Uterus (tissue), 4 donors: ENCODE measurements around the gene S1PR1. TPM values are rescaled to one million over a fixed set of nuclear protein-coding genes. Genes with fewer than 3 reads are reported as not detected.

ENCODE experiments used
- DNase-seq, 2 donors: peaks; one replicate each; pipeline ENCODE4 v3.0.0-alpha.2; 2019 to 2020
- H3K27ac ChIP-seq, 2 donors: fragments of 200-600 bp; sonication (generic); 1 replicate in 1 of 2; 2 replicates in 1 of 2; pipeline ENCODE4 v1.5.1; 2016 to 2018
- H3K27me3 ChIP-seq, 2 donors: fragments of 200-600 bp; sonication (generic); one replicate each; pipeline ENCODE4 v1.5.1; 2018 to 2019; ENCODE audit warnings: control low read depth in 1 of 2
- H3K36me3 ChIP-seq, 2 donors: fragments of 200-600 bp; sonication (generic); one replicate each; pipeline ENCODE4 v1.5.1; 2019; ENCODE audit warnings: control low read depth in 1 of 2
- H3K4me1 ChIP-seq, 2 donors: fragments of 200-600 bp; sonication (generic); one replicate each; pipeline ENCODE4 v1.5.1; 2018 to 2019; ENCODE audit warnings: control low read depth in 1 of 2
- H3K4me3 ChIP-seq, 2 donors: fragments of 200-600 bp; sonication (generic); 1 replicate in 1 of 2; 2 replicates in 1 of 2; pipeline ENCODE4 v1.5.1; 2018 to 2019; ENCODE audit warnings: mild to moderate bottlenecking in 1 of 2
- H3K9me3 ChIP-seq, 2 donors: fragments of 200-600 bp; sonication (generic); one replicate each; pipeline ENCODE4 v1.5.1; 2019; ENCODE audit warnings: control low read depth in 1 of 2
- POLR2A ChIP-seq, 2 donors: fragments of 450-650 bp; IDR thresholded peaks; one replicate each; pipeline ENCODE4 v1.6.1; 2016; ENCODE audit warnings: antibody characterized with exemption in 2 of 2, mild to moderate bottlenecking in 1 of 2, moderate library complexity in 1 of 2
- intact Hi-C: fragments of 100-400 bp; cut with DNase I; formaldehyde crosslinking; loops from one replicate; pipeline ENCODE4 v1.15.1; 2023; ENCODE audit warnings: low total_unique reads
- total RNA-seq, 4 donors: library from RNA; depleted of rRNA in 3 of 4; stranded (reverse); fragments of >200 nt in 3 of 4; gene quantifications; one replicate each; pipeline versions ENCODE4 v1.1.0 to v1.2.4, GENCODE V29; 2014 to 2023
- TF ChIP-seq, protein P1 (sequence below), 4 experiments: fragments of 200-600 bp in 2 of 4; fragments of 450-650 bp in 2 of 4; sonication (generic) in 2 of 4; IDR thresholded peaks; one replicate each; pipeline ENCODE4 v1.5.1; 2016 to 2019; ENCODE audit warnings: antibody characterized with exemption in 4 of 4, mild to moderate bottlenecking in 2 of 4, moderate library complexity in 1 of 4
- donor health status: DM: yes; HTN: yes; CAD: no.

Gene S1PR1
- total RNA-seq, 4 donors from 2014 or later = 25.6 to 97.9 (median 64.2) TPM

DNA sequence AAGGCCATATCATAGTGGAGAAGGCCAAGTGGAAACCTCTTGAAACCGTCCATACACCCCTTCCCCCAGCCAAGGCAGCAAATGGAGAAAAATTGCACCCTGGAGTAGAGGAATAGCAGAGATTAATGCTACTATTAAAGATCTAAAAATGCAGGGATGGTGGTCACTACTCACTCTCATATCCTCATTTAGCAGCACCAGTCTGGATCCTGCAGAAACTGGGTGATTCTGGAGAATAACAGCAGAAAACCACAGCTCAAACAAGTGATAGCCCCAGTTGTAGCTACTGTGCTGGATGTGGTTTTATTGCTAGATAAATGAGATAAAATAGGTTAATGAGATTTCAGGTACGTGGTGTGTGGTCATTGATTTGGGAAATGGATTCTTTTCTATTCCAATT, 30.3 kb downstream of the S1PR1 start:
- Histone ChIP-seq H3K9me3 (no peaks in the 10 kb centered on the region), H3K4me1 (no peaks in the 10 kb centered on the region), H3K27me3 (no peaks in the 10 kb centered on the region), H3K36me3 (no peaks in the 10 kb centered on the region), H3K27ac (no peak overlapping the region), H3K4me3 (no peak overlapping the region)
- intact Hi-C loops = no loop called here
- no peak for DNase-seq
- TF ChIP-seq, protein P1, sequence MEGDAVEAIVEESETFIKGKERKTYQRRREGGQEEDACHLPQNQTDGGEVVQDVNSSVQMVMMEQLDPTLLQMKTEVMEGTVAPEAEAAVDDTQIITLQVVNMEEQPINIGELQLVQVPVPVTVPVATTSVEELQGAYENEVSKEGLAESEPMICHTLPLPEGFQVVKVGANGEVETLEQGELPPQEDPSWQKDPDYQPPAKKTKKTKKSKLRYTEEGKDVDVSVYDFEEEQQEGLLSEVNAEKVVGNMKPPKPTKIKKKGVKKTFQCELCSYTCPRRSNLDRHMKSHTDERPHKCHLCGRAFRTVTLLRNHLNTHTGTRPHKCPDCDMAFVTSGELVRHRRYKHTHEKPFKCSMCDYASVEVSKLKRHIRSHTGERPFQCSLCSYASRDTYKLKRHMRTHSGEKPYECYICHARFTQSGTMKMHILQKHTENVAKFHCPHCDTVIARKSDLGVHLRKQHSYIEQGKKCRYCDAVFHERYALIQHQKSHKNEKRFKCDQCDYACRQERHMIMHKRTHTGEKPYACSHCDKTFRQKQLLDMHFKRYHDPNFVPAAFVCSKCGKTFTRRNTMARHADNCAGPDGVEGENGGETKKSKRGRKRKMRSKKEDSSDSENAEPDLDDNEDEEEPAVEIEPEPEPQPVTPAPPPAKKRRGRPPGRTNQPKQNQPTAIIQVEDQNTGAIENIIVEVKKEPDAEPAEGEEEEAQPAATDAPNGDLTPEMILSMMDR (IDR thresholded peaks at IDR 0.05) = no peak
- no peak for TF ChIP-seq POLR2A (IDR thresholded peaks at IDR 0.05)

DNA sequence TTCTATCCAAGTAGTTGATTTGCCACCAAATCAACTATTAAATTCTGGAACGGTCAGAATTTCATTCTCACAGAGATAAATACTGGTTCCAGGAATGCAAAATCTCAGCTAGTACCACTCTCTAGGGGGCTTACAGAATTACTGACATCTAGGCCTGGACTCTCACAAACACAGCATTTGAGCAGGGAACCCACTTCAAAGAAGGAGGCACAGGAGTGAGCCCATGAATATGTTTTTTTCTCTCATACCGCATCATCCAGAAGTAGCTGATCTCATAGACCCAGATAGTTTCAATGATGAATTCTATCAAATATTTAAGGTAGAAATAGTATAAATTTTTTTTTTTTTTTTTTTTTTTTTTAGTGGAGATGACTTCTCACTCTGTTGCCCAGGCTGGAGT, 32.1 kb downstream of the S1PR1 start:
- Histone ChIP-seq H3K4me3 (no peak overlapping the region), H3K9me3 (no peaks in the 10 kb centered on the region), H3K27me3 (no peaks in the 10 kb centered on the region), H3K4me1 (no peaks in the 10 kb centered on the region), H3K27ac (no peak overlapping the region), H3K36me3 (no peaks in the 10 kb centered on the region)
- no peak for DNase-seq
- TF ChIP-seq POLR2A (IDR thresholded peaks at IDR 0.05) = no peak
- TF ChIP-seq, protein P1 (IDR thresholded peaks at IDR 0.05) = no peak
- intact Hi-C loops = no loop called here

DNA sequence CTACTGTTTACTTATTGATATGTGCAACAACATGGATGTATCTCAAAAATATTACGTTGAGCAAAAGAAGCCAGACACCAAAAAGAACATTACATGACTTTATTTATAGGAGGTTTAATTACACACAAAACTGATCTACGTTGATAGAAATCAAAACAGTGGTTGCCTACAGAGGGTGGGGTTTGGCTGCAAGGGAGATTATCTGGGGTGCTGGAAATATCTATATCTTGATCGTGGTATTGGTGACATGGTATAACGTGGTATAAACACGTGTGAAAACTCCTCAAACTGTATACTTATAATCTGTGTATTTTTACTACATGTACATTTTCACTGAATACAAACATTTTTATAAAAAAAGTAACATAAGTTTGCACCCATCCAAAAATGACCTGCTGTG, 38.9 kb downstream of the S1PR1 start:
- no peak for DNase-seq
- TF ChIP-seq, protein P1 (IDR thresholded peaks at IDR 0.05) = no peak
- no peak for TF ChIP-seq POLR2A (IDR thresholded peaks at IDR 0.05)
- Histone ChIP-seq H3K4me1 (no peaks in the 10 kb centered on the region), H3K27me3 (no peaks in the 10 kb centered on the region), H3K4me3 (no peak overlapping the region), H3K36me3 (no peaks in the 10 kb centered on the region), H3K27ac (no peak overlapping the region), H3K9me3 (no peaks in the 10 kb centered on the region)
- intact Hi-C loops = no loop called here

DNA sequence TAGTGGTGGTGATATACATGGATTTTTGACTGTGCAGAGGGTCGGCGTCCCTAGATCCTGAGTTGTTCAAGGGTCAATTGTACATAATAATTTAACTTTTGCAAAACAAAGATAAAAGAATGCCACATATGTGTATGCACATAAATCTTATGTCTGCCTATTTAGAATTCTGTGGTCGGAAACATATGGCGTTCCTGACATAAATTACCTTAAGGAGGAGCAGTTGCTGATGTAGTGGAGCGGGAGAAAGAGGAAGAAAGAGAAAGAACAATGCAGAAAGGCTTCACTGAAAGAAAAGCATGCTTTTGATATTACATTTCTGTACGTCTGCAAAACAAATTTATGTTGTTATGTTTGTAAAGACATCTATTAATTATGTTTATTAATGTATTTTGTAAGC, 40.0 kb downstream of the S1PR1 start:
- Histone ChIP-seq H3K4me3 (no peak overlapping the region), H3K36me3 (no peaks in the 10 kb centered on the region), H3K4me1 (no peaks in the 10 kb centered on the region), H3K27ac (no peak overlapping the region), H3K27me3 (no peaks in the 10 kb centered on the region), H3K9me3 (no peaks in the 10 kb centered on the region)
- no peak for DNase-seq
- intact Hi-C loops = no loop called here
- no peak for TF ChIP-seq POLR2A (IDR thresholded peaks at IDR 0.05)
- TF ChIP-seq, protein P1 (IDR thresholded peaks at IDR 0.05) = no peak

DNA sequence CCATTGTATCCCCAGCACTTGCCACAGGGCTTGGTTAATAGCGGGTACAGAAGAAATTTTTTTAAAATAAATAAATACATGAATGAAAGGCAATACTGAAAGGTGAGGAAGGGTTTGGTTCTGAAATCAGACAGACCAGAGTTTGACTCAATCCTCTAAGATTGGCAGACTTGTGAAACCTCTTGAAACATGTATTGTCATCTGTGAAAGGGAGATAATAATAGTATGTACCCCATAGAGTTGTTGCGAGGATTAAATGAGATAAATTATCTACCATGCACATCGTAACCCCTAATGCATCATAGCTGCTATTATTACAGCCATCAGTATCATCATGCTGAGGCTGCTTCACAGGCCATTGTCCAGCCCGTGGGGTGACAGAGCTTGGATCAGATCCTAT, 41.4 kb downstream of the S1PR1 start:
- no peak for TF ChIP-seq POLR2A (IDR thresholded peaks at IDR 0.05)
- TF ChIP-seq, protein P1 (IDR thresholded peaks at IDR 0.05) = no peak
- Histone ChIP-seq H3K36me3 (no peaks in the 10 kb centered on the region), H3K4me3 (no peak overlapping the region), H3K9me3 (no peaks in the 10 kb centered on the region), H3K27ac (no peak overlapping the region), H3K27me3 (no peaks in the 10 kb centered on the region), H3K4me1 (no peaks in the 10 kb centered on the region)
- intact Hi-C loops = no loop called here
- DNase-seq = no peak
